Esophagus squamous epithelium (tissue), 4 donors: ENCODE measurements around the gene BCAR1.

Source experiments
- POLR2A ChIP-seq, 4 donors: fragments of 450-650 bp; IDR thresholded peaks; one replicate each; pipeline ENCODE4 v1.6.1; 2017; ENCODE audit warnings: antibody characterized with exemption in 4 of 4, mild to moderate bottlenecking in 4 of 4, moderate library complexity in 3 of 4
- TF ChIP-seq, protein P1 (sequence below), 6 experiments: fragments of 450-650 bp in 4 of 6; fragments of 200-600 bp in 2 of 6; sonication (generic) in 2 of 6; IDR thresholded peaks; one replicate each; pipeline ENCODE4 v1.5.1; 2016 to 2019; ENCODE audit warnings: antibody characterized with exemption in 6 of 6, mild to moderate bottlenecking in 4 of 6, moderate library complexity in 4 of 6

DNA sequence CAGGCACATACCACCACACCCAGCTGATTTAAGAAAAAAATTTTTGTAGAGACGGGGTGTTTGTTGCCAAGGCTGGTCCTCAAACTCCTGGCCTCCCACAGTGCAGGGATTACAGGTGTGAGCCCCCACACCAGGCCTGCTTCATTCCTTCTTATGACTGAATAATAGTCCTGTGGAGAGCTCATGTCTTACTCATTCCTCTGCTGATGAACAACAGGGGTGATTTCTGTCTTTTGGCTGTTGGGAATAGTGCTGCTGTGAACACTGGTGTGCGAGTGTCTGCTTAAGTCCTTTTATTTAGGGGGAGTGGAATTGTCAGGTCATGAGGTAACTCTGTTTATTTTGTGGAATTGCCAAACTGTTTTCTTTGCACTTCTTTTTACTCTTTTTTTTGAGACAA is 35.3 kb downstream of the BCAR1 start:
- TF ChIP-seq, protein P1, sequence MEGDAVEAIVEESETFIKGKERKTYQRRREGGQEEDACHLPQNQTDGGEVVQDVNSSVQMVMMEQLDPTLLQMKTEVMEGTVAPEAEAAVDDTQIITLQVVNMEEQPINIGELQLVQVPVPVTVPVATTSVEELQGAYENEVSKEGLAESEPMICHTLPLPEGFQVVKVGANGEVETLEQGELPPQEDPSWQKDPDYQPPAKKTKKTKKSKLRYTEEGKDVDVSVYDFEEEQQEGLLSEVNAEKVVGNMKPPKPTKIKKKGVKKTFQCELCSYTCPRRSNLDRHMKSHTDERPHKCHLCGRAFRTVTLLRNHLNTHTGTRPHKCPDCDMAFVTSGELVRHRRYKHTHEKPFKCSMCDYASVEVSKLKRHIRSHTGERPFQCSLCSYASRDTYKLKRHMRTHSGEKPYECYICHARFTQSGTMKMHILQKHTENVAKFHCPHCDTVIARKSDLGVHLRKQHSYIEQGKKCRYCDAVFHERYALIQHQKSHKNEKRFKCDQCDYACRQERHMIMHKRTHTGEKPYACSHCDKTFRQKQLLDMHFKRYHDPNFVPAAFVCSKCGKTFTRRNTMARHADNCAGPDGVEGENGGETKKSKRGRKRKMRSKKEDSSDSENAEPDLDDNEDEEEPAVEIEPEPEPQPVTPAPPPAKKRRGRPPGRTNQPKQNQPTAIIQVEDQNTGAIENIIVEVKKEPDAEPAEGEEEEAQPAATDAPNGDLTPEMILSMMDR (IDR thresholded peaks at IDR 0.05): no peak
- TF ChIP-seq POLR2A (IDR thresholded peaks at IDR 0.05): no peak
